A549 treated with CpdA at 1 μM for 4 hours (cell line): Measurements from ENCODE around the gene HEATR9. TPM values are rescaled to one million over a fixed set of nuclear protein-coding genes. Genes with fewer than 3 reads are reported as not detected.

Source experiments
- total RNA-seq: library from RNA; stranded (reverse); fragments of 200-300 nt; extraction: Qiagen RNA extraction; gene quantifications from 5 replicates; pipeline ENCODE4 v1.2.3, GENCODE V29; 2022; ENCODE audit warnings: low read depth

HEATR9 gene
- total RNA-seq: not detected in 5 replicates

GRCh38 chr17:35868737-35869136 lies at the start of gene HEATR9:
Gene HEATR9 (minus strand): TSS chr17:35868891. CDS start chr17:35868742, 149 bp downstream.

GRCh38 chr17:35879773-35880654 lies 11.3 kb upstream of the HEATR9 start, which contains the start of gene CCL5:
Gene CCL5 (minus strand): TSS chr17:35880360.

GRCh38 chr17:35808962-35809854 lies 59.5 kb downstream of the HEATR9 start, which contains the start of gene TAF15:
Gene TAF15 (plus strand): TSS chr17:35809484. CDS start chr17:35809570, 86 bp downstream.

Other genes with a start within 250 kb of the HEATR9 start
- gene RASL10B, start 137.3 kb downstream of the HEATR9 start, total RNA-seq: 0.05 to 0.15 TPM (median 0.10 TPM) in 5 replicates
- 0.09 to 0.21 TPM (median 0.12 TPM) in 4 of 5 replicates, not detected in the other for gene GAS2L2, start 115.7 kb downstream of the HEATR9 start, total RNA-seq
- gene C17orf50, start 108.0 kb downstream of the HEATR9 start, total RNA-seq: 0.23 to 0.42 TPM (median 0.30 TPM) in 5 replicates
- gene MMP28, start 73.2 kb downstream of the HEATR9 start, total RNA-seq: 3.6 to 7.7 TPM (median 6.0 TPM) in 5 replicates
- gene TAF15, start 59.4 kb downstream of the HEATR9 start, total RNA-seq: 209 to 237 TPM (median 216 TPM) in 5 replicates
- 1.1 to 2.1 TPM (median 1.7 TPM) in 5 replicates for gene CCL5, start 11.5 kb upstream of the HEATR9 start, total RNA-seq
- 2.6 to 3.4 TPM (median 2.8 TPM) in 5 replicates for gene RDM1, start 61.9 kb upstream of the HEATR9 start, total RNA-seq
- not detected in 5 replicates for gene LYZL6, start 74.8 kb upstream of the HEATR9 start, total RNA-seq
- not detected in 5 replicates for gene CCL16, start 112.6 kb upstream of the HEATR9 start, total RNA-seq
- gene CCL14, start 117.8 kb upstream of the HEATR9 start, total RNA-seq: not detected in 5 replicates
- gene CCL15, start 132.7 kb upstream of the HEATR9 start, total RNA-seq: not detected in 5 replicates
- gene CCL23, start 149.1 kb upstream of the HEATR9 start, total RNA-seq: not detected in 5 replicates
- not detected in 5 replicates for gene CCL18, start 195.4 kb upstream of the HEATR9 start, total RNA-seq
- gene CCL3, start 221.3 kb upstream of the HEATR9 start, total RNA-seq: not detected in 5 replicates
- gene CCL4, start 234.9 kb upstream of the HEATR9 start, total RNA-seq: not detected in 5 replicates